OCI-LY1 (cell line): ENCODE data around the gene KLHL36.

Experiments used
- EZH2 ChIP-seq: fragments of 200-600 bp; sonication (generic), shearing (Covaris generic); IDR thresholded peaks from 2 replicates; pipeline ENCODE4 v1.8.0; 2017; ENCODE audit warnings: borderline replicate concordance, mixed run types, mild to moderate bottlenecking, antibody characterized with exemption, low read length, moderate library complexity, mixed read lengths
- TF ChIP-seq, protein P1 (sequence below): fragments of 200-600 bp; sonication (generic), shearing (Covaris generic); IDR thresholded peaks from 2 replicates; pipeline ENCODE4 v1.5.1; 2017; ENCODE audit warnings: mild to moderate bottlenecking, antibody characterized with exemption, low read length, moderate library complexity, mixed read lengths

DNA sequence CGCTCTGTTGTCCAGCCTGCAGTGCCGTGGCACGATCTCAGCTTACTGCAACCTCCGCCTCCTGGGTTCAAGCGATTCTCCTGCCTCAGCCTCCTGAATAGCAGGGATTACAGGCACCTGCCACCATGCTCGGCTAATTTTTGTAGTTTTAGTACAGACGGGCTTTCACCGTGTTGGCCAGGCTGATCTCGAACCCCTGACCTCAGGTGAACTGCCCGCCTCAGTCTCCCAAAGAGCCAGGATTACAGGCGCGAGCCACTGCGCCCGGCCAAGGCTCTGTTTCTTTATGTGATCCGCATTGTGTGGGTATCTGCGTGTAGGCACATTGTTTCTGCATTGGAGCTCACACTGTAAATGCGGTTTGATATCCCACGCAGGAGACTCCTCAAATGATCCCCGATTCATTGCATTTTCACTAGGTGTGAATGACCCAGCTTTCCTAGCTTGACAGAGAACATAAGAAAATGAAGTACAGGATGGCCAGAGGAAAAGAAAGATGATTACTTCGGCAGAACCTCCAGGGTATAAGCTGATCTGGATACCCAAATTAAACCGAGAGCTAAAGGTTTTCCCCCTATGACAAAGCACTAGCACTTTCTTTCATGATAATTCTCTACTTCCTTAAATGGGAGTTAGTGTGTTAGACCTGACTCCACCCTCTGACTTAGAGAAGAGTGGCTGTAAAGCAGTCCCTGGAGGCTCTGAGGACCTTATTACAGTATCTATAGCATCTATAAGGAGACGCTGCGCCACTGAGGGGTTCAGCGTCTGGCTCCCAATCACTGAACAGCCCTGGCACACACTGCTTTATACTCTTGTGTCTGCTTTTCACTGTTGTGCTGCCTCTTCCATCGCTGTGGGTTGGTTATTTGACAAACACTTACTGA, 47.7 kb upstream of the KLHL36 start:
- TF ChIP-seq, protein P1, sequence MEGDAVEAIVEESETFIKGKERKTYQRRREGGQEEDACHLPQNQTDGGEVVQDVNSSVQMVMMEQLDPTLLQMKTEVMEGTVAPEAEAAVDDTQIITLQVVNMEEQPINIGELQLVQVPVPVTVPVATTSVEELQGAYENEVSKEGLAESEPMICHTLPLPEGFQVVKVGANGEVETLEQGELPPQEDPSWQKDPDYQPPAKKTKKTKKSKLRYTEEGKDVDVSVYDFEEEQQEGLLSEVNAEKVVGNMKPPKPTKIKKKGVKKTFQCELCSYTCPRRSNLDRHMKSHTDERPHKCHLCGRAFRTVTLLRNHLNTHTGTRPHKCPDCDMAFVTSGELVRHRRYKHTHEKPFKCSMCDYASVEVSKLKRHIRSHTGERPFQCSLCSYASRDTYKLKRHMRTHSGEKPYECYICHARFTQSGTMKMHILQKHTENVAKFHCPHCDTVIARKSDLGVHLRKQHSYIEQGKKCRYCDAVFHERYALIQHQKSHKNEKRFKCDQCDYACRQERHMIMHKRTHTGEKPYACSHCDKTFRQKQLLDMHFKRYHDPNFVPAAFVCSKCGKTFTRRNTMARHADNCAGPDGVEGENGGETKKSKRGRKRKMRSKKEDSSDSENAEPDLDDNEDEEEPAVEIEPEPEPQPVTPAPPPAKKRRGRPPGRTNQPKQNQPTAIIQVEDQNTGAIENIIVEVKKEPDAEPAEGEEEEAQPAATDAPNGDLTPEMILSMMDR: no peak
- no peak for TF ChIP-seq EZH2
